Cardiac fibroblast (primary cell): ENCODE measurements around the gene PIK3R5.

Experiments used
- DNase-seq, 2 donors: peaks; one replicate each; pipeline versions ENCODE4 v3.0.0 to v3.0.0-alpha.2; 2010; ENCODE audit warnings: low read depth in 2 of 2
- H3K4me3 ChIP-seq, 2 donors: replicated peaks in 1 of 2; 1 replicate in 1 of 2; 2 replicates in 1 of 2; pipeline ENCODE4 v1.5.1; 2011; ENCODE audit warnings: low read depth in 2 of 2, low read length in 2 of 2, mild to moderate bottlenecking in 2 of 2, moderate library complexity in 1 of 2
- TF ChIP-seq, protein P1 (sequence below): IDR thresholded peaks from one replicate; pipeline ENCODE4 v1.5.1; 2011; ENCODE audit warnings: low read depth, mild to moderate bottlenecking, low read length, inconsistent platforms

PIK3R5 gene, protein sequence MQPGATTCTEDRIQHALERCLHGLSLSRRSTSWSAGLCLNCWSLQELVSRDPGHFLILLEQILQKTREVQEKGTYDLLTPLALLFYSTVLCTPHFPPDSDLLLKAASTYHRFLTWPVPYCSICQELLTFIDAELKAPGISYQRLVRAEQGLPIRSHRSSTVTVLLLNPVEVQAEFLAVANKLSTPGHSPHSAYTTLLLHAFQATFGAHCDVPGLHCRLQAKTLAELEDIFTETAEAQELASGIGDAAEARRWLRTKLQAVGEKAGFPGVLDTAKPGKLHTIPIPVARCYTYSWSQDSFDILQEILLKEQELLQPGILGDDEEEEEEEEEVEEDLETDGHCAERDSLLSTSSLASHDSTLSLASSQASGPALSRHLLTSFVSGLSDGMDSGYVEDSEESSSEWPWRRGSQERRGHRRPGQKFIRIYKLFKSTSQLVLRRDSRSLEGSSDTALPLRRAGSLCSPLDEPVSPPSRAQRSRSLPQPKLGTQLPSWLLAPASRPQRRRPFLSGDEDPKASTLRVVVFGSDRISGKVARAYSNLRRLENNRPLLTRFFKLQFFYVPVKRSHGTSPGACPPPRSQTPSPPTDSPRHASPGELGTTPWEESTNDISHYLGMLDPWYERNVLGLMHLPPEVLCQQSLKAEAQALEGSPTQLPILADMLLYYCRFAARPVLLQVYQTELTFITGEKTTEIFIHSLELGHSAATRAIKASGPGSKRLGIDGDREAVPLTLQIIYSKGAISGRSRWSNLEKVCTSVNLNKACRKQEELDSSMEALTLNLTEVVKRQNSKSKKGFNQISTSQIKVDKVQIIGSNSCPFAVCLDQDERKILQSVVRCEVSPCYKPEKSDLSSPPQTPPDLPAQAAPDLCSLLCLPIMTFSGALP

DNA sequence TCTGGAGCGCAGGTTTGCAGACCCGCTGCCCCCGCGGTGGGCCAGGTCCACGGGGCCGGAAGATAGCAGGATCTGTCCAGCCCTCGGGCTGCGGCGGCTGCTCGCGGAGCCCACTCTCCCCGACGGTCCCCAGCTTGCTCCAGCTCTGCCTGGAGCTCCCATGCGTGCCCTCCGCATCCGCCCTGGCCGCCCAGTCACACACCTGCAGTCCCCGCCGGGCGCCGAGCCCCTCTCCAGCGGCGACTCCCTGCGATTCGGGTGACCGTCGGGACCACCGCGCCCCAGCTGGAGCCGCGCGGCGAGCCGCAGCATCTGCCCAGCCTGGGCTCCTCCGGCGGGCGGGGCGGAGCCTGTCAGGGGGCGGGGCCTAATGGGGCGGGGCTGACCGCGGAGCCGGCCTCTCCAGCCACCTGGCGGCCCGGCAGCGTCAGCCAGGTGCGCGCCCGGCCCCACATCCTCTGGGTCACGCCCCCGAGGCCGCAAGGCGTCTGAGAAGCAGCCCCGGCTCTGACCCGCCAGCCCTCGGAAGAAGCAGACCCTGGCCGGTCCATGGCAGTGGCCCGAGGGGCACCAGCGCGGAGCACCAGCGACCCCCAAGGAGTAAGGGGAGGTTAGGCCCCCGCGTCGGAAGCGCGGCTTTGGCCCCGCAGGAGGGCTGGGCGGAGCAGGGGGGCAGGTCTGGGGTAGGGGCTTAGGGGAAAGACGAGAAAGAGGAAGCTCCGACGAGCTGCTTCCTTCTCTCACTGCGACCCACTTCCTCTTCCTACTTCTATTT, at the start of gene PIK3R5:
TSS of gene PIK3R5 (minus strand) at position 314 of the 775 bp plus-strand sequence. CDS start 54,213 bp downstream, outside the sequence.
- H3K4me3 ChIP-seq = no peak within 1 kb of the TSS
- TF ChIP-seq, protein P1, sequence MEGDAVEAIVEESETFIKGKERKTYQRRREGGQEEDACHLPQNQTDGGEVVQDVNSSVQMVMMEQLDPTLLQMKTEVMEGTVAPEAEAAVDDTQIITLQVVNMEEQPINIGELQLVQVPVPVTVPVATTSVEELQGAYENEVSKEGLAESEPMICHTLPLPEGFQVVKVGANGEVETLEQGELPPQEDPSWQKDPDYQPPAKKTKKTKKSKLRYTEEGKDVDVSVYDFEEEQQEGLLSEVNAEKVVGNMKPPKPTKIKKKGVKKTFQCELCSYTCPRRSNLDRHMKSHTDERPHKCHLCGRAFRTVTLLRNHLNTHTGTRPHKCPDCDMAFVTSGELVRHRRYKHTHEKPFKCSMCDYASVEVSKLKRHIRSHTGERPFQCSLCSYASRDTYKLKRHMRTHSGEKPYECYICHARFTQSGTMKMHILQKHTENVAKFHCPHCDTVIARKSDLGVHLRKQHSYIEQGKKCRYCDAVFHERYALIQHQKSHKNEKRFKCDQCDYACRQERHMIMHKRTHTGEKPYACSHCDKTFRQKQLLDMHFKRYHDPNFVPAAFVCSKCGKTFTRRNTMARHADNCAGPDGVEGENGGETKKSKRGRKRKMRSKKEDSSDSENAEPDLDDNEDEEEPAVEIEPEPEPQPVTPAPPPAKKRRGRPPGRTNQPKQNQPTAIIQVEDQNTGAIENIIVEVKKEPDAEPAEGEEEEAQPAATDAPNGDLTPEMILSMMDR = no peak
- no peak for DNase-seq

DNA sequence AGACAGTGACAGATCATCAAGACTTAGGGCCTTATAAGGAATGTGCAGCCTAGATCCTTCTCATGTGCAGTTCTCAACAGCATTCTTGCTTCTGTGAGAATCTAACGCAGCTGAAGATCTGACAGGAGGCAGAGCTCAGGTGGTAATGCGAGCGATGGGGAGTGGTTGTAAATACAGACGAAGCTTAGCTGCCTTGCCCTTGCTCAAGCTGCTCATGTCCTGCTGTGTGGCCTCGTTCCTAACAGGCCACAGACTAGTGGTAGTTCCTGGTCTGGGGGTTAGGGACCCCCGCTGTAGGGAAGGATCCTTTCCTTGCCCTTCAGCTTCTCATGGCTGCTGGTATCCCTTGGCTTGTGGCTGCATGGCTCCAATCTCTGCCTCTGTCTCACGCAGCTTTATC, 45.5 kb upstream of the PIK3R5 start:
- no peak for DNase-seq
- H3K4me3 ChIP-seq = no peak overlapping the region
- TF ChIP-seq, protein P1 = no peak

DNA sequence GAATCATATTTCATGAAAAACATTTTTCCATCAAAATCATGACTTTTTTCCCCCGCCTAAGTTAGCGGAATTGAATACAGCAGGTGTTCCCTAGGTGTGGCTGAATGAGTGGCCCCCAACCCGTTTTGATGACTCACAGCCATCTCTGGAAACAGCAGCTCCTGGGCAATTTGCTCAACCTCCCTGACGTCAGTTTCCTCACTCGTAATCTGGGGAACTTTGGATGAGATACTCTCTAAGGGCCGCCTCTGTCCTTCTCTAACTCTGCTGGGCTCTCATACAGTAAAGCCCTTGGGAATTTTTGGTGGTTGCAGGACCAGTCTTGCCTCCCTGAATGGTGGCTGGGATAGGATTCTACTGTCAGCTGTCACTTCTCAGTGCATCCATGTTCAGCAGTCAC, 44.2 kb upstream of the PIK3R5 start:
- no peak overlapping the region for H3K4me3 ChIP-seq
- TF ChIP-seq, protein P1 = no peak
- DNase-seq = no peak

DNA sequence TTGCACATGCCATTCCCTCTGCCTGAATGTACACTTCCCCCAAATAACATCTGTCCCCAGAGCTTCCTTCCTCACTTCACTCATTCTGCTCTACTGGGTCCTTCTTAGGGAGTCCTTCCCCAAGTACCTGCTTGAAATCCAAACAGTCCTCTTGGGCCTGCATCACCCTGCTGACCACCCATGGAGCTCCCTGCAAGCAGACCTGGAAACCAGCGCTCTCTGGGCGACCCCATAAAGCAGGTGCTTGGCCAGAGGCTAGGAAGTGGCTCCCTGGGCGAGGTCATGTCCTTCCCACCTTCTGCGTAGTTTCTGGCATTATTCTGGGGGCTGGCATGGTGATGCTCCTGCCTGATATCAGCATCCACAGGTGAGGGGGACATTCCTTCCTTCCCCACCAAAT, 43.6 kb upstream of the PIK3R5 start:
- TF ChIP-seq, protein P1 = no peak
- no peak for DNase-seq

DNA sequence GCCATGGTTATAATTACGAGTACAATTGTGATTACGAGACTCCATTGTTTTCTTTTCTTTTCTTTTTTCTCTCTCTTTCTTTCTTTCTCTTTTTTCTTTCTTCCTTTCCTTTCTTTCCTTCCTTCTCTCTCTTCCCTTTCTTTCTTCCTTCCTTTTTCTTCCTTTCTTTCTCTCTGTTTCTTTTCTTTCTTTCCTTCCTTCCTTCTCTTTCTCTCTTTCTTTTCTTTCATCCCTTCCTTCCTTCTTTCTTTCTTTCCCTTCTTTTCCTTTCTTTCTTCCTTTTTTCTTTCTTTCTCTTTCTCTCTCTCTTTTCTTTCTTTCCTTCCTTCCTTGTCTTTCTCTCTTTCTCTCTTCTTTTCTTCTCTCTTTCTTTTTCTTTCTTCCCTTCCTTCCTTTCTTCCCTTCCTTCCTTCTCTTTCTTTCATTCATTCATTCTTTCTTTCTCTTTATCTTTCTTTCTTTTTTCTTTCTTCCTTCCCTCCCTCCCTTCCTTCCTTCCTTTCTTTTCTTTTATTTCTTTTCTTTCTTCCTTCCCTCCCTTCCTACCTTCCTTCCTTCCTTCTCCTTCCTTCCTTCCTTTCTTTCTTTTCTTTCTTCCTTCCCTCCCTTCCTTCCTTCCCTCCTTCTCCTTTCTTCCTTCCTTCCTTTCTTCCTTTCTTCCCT, 41.7 kb upstream of the PIK3R5 start:
- H3K4me3 ChIP-seq = no peak overlapping the region
- TF ChIP-seq, protein P1 = no peak
- DNase-seq = no peak

More for the DNA sequence above, 43.6 kb upstream of the PIK3R5 start:
- no peak overlapping the region for H3K4me3 ChIP-seq
